HG02973 (cell line): ENCODE data around the gene LARP1.
"Not testable (repeated sequence)": the region's sequence is repeated elsewhere in the genome, so short reads cannot be mapped to it uniquely, and the experiment has no call there.

ENCODE experiments used
- ATAC-seq: cut with Tn5 transposase; IDR thresholded peaks from one replicate; pipeline ENCODE4 v1.9.1; 2021; ENCODE audit warnings: moderate library complexity; ENCODE audit not compliant: unreplicated experiment

Gene LARP1

GRCh38 chr5:154759868-154760267 lies 4.7 kb downstream of the LARP1 start:
- ATAC-seq, result not testable (repeated sequence)

GRCh38 chr5:154761046-154761736 lies 6.0 kb downstream of the LARP1 start:
- peak; percentile 31 for ATAC-seq

GRCh38 chr5:154762261-154762660 lies 7.1 kb downstream of the LARP1 start:
- ATAC-seq, result no peak

GRCh38 chr5:154762700-154763099 lies 7.5 kb downstream of the LARP1 start:
- ATAC-seq, result no peak

- ATAC-seq, result no peak
Measured at GRCh38 chr5:154764967-154765366, 9.8 kb downstream of the LARP1 start.

GRCh38 chr5:154765396-154765925 lies 10.3 kb downstream of the LARP1 start:
- no peak for ATAC-seq

- no peak for ATAC-seq
Measured at GRCh38 chr5:154766558-154767281, 11.5 kb downstream of the LARP1 start.

- no peak for ATAC-seq
Measured at GRCh38 chr5:154767576-154767975, 12.4 kb downstream of the LARP1 start.

- ATAC-seq, result no peak
Measured at GRCh38 chr5:154768207-154768606, 13.0 kb downstream of the LARP1 start.

GRCh38 chr5:154770111-154770510 lies 14.9 kb downstream of the LARP1 start:
- ATAC-seq, result no peak

- ATAC-seq, result no peak
Measured at GRCh38 chr5:154771383-154771901, 16.3 kb downstream of the LARP1 start.

- no peak for ATAC-seq
Measured at GRCh38 chr5:154773326-154773725, 18.1 kb downstream of the LARP1 start.

- ATAC-seq, result no peak
Measured at GRCh38 chr5:154776167-154776566, 21.0 kb downstream of the LARP1 start.

- ATAC-seq, result no peak
Measured at GRCh38 chr5:154778534-154778933, 23.4 kb downstream of the LARP1 start.

- no peak for ATAC-seq
Measured at GRCh38 chr5:154779105-154779504, 23.9 kb downstream of the LARP1 start.

GRCh38 chr5:154780128-154780527 lies 25.0 kb downstream of the LARP1 start:
- no peak for ATAC-seq

GRCh38 chr5:154782326-154782725 lies 27.1 kb downstream of the LARP1 start:
- no peak for ATAC-seq

GRCh38 chr5:154782812-154783592 lies 27.8 kb downstream of the LARP1 start:
- ATAC-seq, result no peak

- no peak for ATAC-seq
Measured at GRCh38 chr5:154783774-154784460, 28.7 kb downstream of the LARP1 start.

- ATAC-seq, result no peak
Measured at GRCh38 chr5:154784856-154785255, 29.7 kb downstream of the LARP1 start.

- no peak for ATAC-seq
Measured at GRCh38 chr5:154786414-154786813, 31.2 kb downstream of the LARP1 start.
